Spleen (tissue), 7 donors: ENCODE data around the gene CHIA.

ENCODE experiments used
- CTCF ChIP-seq, 11 experiments: fragments of 200-600 bp in 7 of 11; fragments of 450-650 bp in 4 of 11; sonication (generic) in 4 of 11; IDR thresholded peaks in 8 of 11; conservative IDR thresholded peaks in 3 of 11; 1 replicate in 7 of 11; 2 replicates in 4 of 11; pipeline versions ENCODE4 v1.4.0 to v1.8.0; 2016 to 2021; ENCODE audit warnings: antibody characterized with exemption in 11 of 11, inconsistent platforms in 4 of 11, mild to moderate bottlenecking in 1 of 11
- POLR2A ChIP-seq, 3 donors: fragments of 450-650 bp; IDR thresholded peaks; one replicate each; pipeline ENCODE4 v1.5.1; 2017; ENCODE audit warnings: antibody characterized with exemption in 3 of 3, mild to moderate bottlenecking in 1 of 3
- donor health status: DM: no; HTN: no; CAD: no; lungs with moderate emphysema.
- donor health status: DM: no; HTN: no; CAD: no.
- donor health status: DM: no; HTN: no; CAD: no.

- no peak for TF ChIP-seq CTCF (IDR thresholded peaks at IDR 0.05 in 8 of 11, conservative IDR thresholded peaks at IDR 0.05 in 3 of 11)
- TF ChIP-seq POLR2A (IDR thresholded peaks at IDR 0.05) = no peak
These were observed 6.8 kb upstream of the CHIA start for GRCh38 chr1:111283838-111284237.
